Panc1 (cell line): ENCODE data around the gene QSER1. TPM values are rescaled to one million over a fixed set of nuclear protein-coding genes. Genes with fewer than 3 reads are reported as not detected.

Experiments
- ATAC-seq: fragments of 200-7000 bp; cut with Tn5 transposase; 2 replicates; pipeline ENCODE4 v1.9.1; 2020; ENCODE audit warnings: mild to moderate bottlenecking, moderate library complexity
- BruUV-seq: library from RNA; stranded (reverse); fragments of 400-500 nt; replicated peaks from 2 replicates; lab custom pipeline; 2021; lab: Mats Ljungman, UMichigan
- CTCF ChIA-PET: fragments of 300-600 bp; sonication (Branson Sonifier 250); formaldehyde crosslinking; loops from one replicate; lab custom pipeline; 2022; ENCODE audit warnings: antibody characterized with exemption; lab: Charles Lee
- POLR2A ChIA-PET: fragments of 300-600 bp; sonication (Branson Sonifier 250); formaldehyde crosslinking; loops from one replicate; lab custom pipeline; 2022; ENCODE audit warnings: antibody characterized with exemption; lab: Charles Lee
- DNase-seq: peaks from one replicate; pipeline ENCODE4 v3.0.0-alpha.2; 2010; ENCODE audit warnings: low read depth, low spot score
- H3K27ac ChIP-seq: 2 replicates; pipeline ENCODE4 v1.5.1; 2011; ENCODE audit warnings: mild to moderate bottlenecking, low read length, inconsistent platforms
- H3K27me3 ChIP-seq: fragments of 200-500 bp; sonication (Bioruptor generic); 2 replicates; pipeline ENCODE4 v1.6.0; 2014; ENCODE audit warnings: low read length, inconsistent platforms; ENCODE audit not compliant: control insufficient read depth, insufficient read depth
- H3K36me3 ChIP-seq: fragments of 200-500 bp; sonication (Bioruptor generic); 2 replicates; pipeline ENCODE4 v1.5.1; 2014; ENCODE audit warnings: inconsistent platforms, mild to moderate bottlenecking, low read length, moderate library complexity; ENCODE audit not compliant: control insufficient read depth, insufficient read depth
- H3K4me1 ChIP-seq: 2 replicates; pipeline ENCODE4 v1.5.1; 2011; ENCODE audit warnings: inconsistent platforms, mild to moderate bottlenecking, low read length, moderate library complexity; ENCODE audit not compliant: control insufficient read depth, insufficient read depth
- H3K4me3 ChIP-seq, 2 experiments: 2 replicates each; pipeline ENCODE4 v1.5.1; 2011 to 2012; ENCODE audit warnings: low read depth in 2 of 2, low read length in 2 of 2, mild to moderate bottlenecking in 2 of 2, inconsistent platforms in 1 of 2, moderate library complexity in 1 of 2
- H3K9me3 ChIP-seq: fragments of 200-500 bp; sonication (Bioruptor generic); 2 replicates; pipeline ENCODE4 v1.5.1; 2014; ENCODE audit warnings: low read depth, mild to moderate bottlenecking, inconsistent platforms, low read length, moderate library complexity; ENCODE audit not compliant: control insufficient read depth, insufficient read depth
- CTCF ChIP-seq: fragments of 450-650 bp; IDR thresholded peaks from 2 replicates; pipeline ENCODE4 v1.5.1; 2017; ENCODE audit warnings: mild to moderate bottlenecking
- POLR2AphosphoS5 ChIP-seq: IDR thresholded peaks from 2 replicates; pipeline ENCODE4 v1.6.1; 2012; ENCODE audit warnings: mild to moderate bottlenecking, low read depth, low read length, moderate library complexity
- REST ChIP-seq, 2 experiments: IDR thresholded peaks; 2 replicates each; pipeline ENCODE4 v1.6.1; 2011 to 2012; ENCODE audit warnings: low read depth in 2 of 2, control low read depth in 1 of 2, low read length in 1 of 2, mild to moderate bottlenecking in 1 of 2, moderate library complexity in 1 of 2; ENCODE audit not compliant: insufficient read depth in 1 of 2
- SIN3A ChIP-seq: IDR thresholded peaks from 2 replicates; pipeline ENCODE4 v1.6.1; 2012; ENCODE audit warnings: low read depth, mild to moderate bottlenecking, low read length, moderate library complexity, borderline replicate concordance; ENCODE audit not compliant: insufficient read depth
- TCF7L2 ChIP-seq: IDR thresholded peaks from 2 replicates; pipeline ENCODE4 v1.6.1; 2011; ENCODE audit warnings: mild to moderate bottlenecking, low read depth, low read length, inconsistent platforms
- in situ Hi-C: cut with HindIII; loops from 2 replicates; pipeline ENCODE4 v1.10.0; 2016; ENCODE audit warnings: low sequenced_read_pairs, low pct_unique_long_range_greater_than_20kb
- intact Hi-C: fragments of 100-400 bp; cut with micrococcal nuclease; formaldehyde crosslinking; loops from one replicate; pipeline ENCODE4 v1.10.0; 2022; ENCODE audit not compliant: unreplicated experiment
- total RNA-seq: library from RNA; stranded (reverse); gene quantifications from one replicate; pipeline ENCODE4 v1.2.1, GENCODE V29; 2021; ENCODE audit not compliant: unreplicated experiment

QSER1 gene
- total RNA-seq, 1 experiment from 2014 or later: 48.2 TPM

GRCh38 chr11:32982626-32983025 lies 90.0 kb downstream of the QSER1 start:
- ATAC-seq (no peak), DNase-seq (no peak)
- POLR2A ChIA-PET: interaction anchor here (0.5 to 0.6 kb wide), 2 partner anchors 28 to 56 kb away, joined by 3 read pairs; no protein-coding TSS in a partner anchor
- Histone ChIP-seq H3K27ac (no peak overlapping the region), H3K36me3 (0 out of 2 replicates have a peak, but pooled peaks cover 5% of the 10 kb centered on the region), H3K9me3 (no peaks in the 10 kb centered on the region), H3K4me1 (no peaks in the 10 kb centered on the region), H3K4me3 (no peak overlapping the region), H3K27me3 (no peaks in the 10 kb centered on the region)
- in situ Hi-C loops: no loop called here
- no peak for TF ChIP-seq CTCF
- TF ChIP-seq POLR2AphosphoS5: no peak
- TF ChIP-seq TCF7L2: no peak
- TF ChIP-seq REST (IDR thresholded peaks at IDR 0.05; ENCODE audit: insufficient read depth in 1 of 2, low read depth in 2 of 2, low read length in 1 of 2): no peak
- TF ChIP-seq SIN3A: no peak
- intact Hi-C loops: no loop called here
- BruUV-seq: no TSS peak
- CTCF ChIA-PET: no interaction called here

- 0 out of 2 replicates have a peak, but pooled peaks cover 2% of the 10 kb centered on the region for H3K36me3 ChIP-seq
- BruUV-seq: no TSS peak
- no peaks in the 10 kb centered on the region for H3K9me3 ChIP-seq
- no peaks in the 10 kb centered on the region for H3K27me3 ChIP-seq
- no peak overlapping the region for H3K27ac ChIP-seq
- ChIA-PET POLR2A (no interaction called here), CTCF (no interaction called here)
- ATAC-seq: no peak
- intact Hi-C loops (no loop called here), in situ Hi-C loops (no loop called here)
- no peak for TF ChIP-seq CTCF
- no peak for TF ChIP-seq REST (IDR thresholded peaks at IDR 0.05; ENCODE audit: insufficient read depth in 1 of 2, low read depth in 2 of 2, low read length in 1 of 2)
- no peak for TF ChIP-seq POLR2AphosphoS5
- TF ChIP-seq TCF7L2: no peak
- no peak for TF ChIP-seq SIN3A
- DNase-seq: no peak
- no peaks in the 10 kb centered on the region for H3K4me1 ChIP-seq
- no peak overlapping the region for H3K4me3 ChIP-seq
These were observed 90.9 kb downstream of the QSER1 start for GRCh38 chr11:32983506-32983905.
